Subcutaneous abdominal adipose tissue (tissue), 5 donors: ENCODE data around the gene DOLPP1.
A peak's percentile ranks its signal among the peaks of the same experiment; 100 is the strongest.

Source experiments
- H3K27ac ChIP-seq: one replicate; pipeline ENCODE4 v1.7.0; 2013; ENCODE audit warnings: low read depth, mild to moderate bottlenecking, inconsistent platforms, low read length, moderate library complexity
- H3K27me3 ChIP-seq, 5 donors: one replicate each; pipeline ENCODE4 v1.7.0; 2013; ENCODE audit warnings: low read length in 5 of 5, inconsistent platforms in 1 of 5; ENCODE audit not compliant: control insufficient read depth in 5 of 5, insufficient read depth in 4 of 5
- H3K36me3 ChIP-seq, 5 donors: one replicate each; pipeline ENCODE4 v1.7.0; 2013; ENCODE audit warnings: low read length in 5 of 5; ENCODE audit not compliant: control insufficient read depth in 5 of 5, insufficient read depth in 5 of 5
- H3K4me1 ChIP-seq, 5 donors: one replicate each; pipeline ENCODE4 v1.7.0; 2013; ENCODE audit warnings: low read length in 5 of 5, mild to moderate bottlenecking in 3 of 5, moderate library complexity in 1 of 5; ENCODE audit not compliant: control insufficient read depth in 5 of 5, insufficient read depth in 5 of 5
- H3K4me3 ChIP-seq, 5 donors: one replicate each; pipeline ENCODE4 v1.7.0; 2013; ENCODE audit warnings: low read length in 5 of 5, low read depth in 1 of 5
- H3K9ac ChIP-seq, 5 donors: one replicate each; pipeline ENCODE4 v1.7.0; 2013; ENCODE audit warnings: low read length in 5 of 5, mild to moderate bottlenecking in 4 of 5, moderate library complexity in 3 of 5
- H3K9me3 ChIP-seq, 5 donors: one replicate each; pipeline ENCODE4 v1.7.0; 2013; ENCODE audit warnings: low read length in 5 of 5; ENCODE audit not compliant: control insufficient read depth in 5 of 5
- donor health status: healthy.
- donor health status: healthy.
- donor health status: healthy.
- donor health status: healthy.
- donor health status: healthy.

Gene DOLPP1

DNA sequence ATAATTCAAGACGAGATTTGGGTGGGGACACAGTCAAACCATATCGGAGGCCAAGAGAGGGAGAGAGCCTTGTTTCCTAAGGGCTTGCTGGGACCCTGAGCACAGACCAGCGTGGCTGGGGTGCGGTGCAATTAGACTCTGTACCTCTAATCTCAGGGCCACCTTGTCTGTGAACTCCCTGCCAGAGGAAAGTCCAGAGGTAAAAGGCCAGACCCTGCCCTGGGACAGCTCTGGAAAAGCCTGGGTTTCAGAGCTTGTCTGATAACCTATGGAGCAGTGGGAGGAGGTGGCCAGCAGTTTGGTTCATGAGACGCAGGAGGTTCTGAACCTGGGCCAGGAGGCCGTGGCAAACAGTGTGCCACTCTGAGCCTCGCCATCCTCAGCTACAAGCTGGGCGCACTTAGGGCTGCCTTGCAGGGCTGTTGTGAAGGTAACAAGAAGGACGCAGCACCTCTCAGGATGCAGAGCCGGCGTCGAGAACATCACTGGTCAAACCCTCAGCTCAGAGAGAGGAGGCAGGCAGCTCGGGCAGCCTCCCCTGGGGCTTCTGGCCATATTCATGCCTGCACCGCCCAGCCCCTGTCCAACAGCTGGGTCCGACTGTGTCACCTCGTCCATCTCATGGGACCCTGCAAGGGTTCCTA, 4.8 kb upstream of the DOLPP1 start:
- H3K4me1 ChIP-seq, result peaks cover 3 to 9% (median 7%) of the 10 kb centered on the region in 5 donors

DNA sequence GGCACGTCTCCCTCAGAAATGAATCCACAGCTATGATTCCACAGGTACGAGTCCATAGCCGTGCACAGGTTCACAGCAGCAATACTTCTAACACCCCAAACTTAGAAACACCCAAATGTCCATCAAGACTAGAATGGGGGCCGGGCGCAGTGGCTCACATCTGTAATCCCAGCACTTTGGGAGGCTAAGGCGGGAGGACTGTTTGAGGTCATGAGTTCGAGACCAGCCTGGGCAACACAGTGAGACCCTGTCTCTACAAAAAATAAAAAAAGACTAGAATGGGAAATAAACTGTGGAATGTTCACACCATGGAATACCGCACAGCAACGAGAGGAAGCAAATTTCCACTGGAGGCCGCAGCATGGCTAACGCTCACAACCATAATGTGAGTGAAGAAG, 4.3 kb upstream of the DOLPP1 start:
- no peaks in the 10 kb centered on the region for H3K9me3 ChIP-seq
- peaks cover 3 to 13% (median 11%) of the 10 kb centered on the region in 5 donors for H3K4me1 ChIP-seq
- no peak overlapping the region for H3K27ac ChIP-seq
- H3K27me3 ChIP-seq, result no peaks in the 10 kb centered on the region
- H3K4me3 ChIP-seq, result no peak overlapping the region
- H3K9ac ChIP-seq, result no peak overlapping the region
- peaks cover 0 to 4% (median 2%) of the 10 kb centered on the region in 5 donors for H3K36me3 ChIP-seq

More for the DNA sequence above, 4.8 kb upstream of the DOLPP1 start:
- H3K4me3 ChIP-seq, result no peak overlapping the region
- H3K36me3 ChIP-seq, result peaks cover 0 to 8% (median 6%) of the 10 kb centered on the region in 5 donors
- H3K9ac ChIP-seq, result no peak overlapping the region
- no peak overlapping the region for H3K27ac ChIP-seq
- no peaks in the 10 kb centered on the region for H3K27me3 ChIP-seq
- H3K9me3 ChIP-seq, result no peaks in the 10 kb centered on the region

DNA sequence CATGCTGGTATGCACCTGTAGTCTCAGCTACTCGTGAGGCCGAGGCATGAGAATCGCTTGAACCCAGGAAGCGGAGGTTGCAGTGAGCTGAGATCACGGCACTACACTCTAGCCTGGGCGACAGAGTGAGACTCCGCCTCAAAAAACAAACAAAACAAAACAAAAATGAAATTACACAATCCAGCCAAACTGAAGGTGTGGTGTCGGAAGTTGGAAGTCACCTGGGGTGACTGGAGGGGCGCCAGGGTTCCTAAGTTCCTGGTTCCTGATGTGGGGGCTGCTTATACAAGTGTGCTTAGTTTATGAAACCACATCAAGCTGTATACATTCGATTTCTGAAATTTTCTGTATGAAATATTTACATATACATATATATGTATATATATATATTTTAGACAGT, 3.7 kb upstream of the DOLPP1 start:
- Histone ChIP-seq H3K9ac (no peak overlapping the region), H3K27ac (no peak overlapping the region), H3K27me3 (no peaks in the 10 kb centered on the region), H3K9me3 (no peaks in the 10 kb centered on the region), H3K4me1 (peaks cover 5 to 19% (median 17%) of the 10 kb centered on the region in 5 donors), H3K4me3 (no peak overlapping the region), H3K36me3 (no peaks in the 10 kb centered on the region)

DNA sequence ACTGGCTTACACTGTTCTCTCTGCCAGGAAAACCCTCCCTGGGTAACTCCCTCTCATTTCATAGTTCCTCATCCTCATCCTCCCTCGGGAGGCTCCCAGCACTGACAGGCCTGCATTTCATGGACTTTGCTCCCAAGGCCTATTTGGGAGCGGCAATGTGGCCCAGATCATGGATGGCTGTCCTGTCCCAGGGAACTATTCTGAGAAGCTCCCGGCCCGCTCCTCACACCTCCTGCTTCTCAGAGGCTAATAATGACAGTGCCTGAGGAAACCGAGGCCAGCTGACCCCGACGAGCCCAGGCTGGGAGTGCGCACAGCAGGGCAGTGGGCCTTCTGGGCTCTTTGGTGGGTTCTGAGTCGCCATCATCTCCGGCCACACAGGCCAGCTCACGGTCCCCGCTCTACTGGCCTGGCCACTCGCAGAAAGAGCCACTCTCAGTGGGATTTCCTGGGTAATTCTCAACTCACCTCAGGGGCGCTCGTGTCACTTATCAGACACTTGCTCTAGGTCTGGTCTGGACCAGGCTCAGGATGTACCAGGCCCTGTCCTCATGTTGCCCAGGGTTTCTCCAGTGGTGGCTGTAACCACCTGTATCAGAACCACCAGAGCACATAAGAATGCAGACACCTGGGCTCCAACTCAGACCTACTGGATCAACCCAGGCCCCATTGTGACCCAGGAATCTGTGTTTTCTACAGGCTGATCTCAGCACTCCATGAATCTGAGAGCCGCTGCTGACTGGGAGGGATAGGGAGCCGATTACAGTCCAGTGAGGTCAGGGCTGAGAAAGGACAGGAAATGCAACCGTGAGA, 2.0 kb upstream of the DOLPP1 start:
- Histone ChIP-seq H3K4me1 (peaks cover 5 to 22% (median 19%) of the 10 kb centered on the region in 5 donors), H3K9me3 (no peaks in the 10 kb centered on the region), H3K36me3 (peaks cover 0 to under 1% (median 0%) of the 10 kb centered on the region in 5 donors), H3K27ac (no peak overlapping the region), H3K9ac (no peak overlapping the region), H3K4me3 (no peak overlapping the region), H3K27me3 (no peaks in the 10 kb centered on the region)

DNA sequence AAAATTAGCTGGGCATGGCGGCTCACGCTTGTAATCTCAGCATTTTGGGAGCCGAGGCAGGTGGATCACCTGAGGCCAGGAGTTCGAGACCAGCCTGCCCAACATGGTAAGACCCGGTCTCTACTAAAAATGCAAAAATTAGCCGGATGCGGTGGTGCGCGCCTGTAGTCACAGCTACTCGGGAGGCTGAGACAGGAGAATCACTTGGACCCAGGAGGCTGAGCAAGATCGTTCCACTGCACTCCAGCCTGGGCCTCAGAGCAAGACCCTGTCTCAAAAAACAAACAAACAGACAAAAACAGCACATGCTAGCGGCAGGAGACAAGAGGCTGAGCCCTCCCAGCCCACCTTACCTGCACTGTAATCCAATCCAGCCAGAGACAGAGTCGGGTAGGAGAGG, 1.1 kb upstream of the DOLPP1 start:
- peak overlapping the region in 1 of 5 donors; percentile 45 for H3K9ac ChIP-seq

DNA sequence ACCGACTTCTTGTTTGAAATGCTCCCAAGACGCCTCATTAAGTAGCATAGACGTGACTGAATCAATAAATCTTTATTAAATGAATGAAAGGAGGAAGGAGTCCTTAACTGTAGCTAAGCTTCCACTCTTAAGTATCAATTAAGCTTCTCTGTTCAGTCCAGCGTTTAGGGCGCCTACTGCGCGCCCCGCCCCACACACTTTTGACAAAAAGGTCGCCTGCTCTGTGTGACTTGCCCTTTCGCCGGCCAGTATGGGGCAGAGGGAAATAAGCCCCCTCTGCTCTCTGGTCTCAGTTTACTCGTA, 662 bp upstream of the DOLPP1 start:
- H3K9me3 ChIP-seq, result no peaks in the 10 kb centered on the region
- H3K27me3 ChIP-seq, result no peaks in the 10 kb centered on the region
- H3K36me3 ChIP-seq, result peaks cover 0 to 10% (median 6%) of the 10 kb centered on the region in 5 donors
- peak overlapping the region; percentile 4 to 71 (median 45) for H3K9ac ChIP-seq
- peak overlapping the region; percentile 72 to 86 (median 79) for H3K4me3 ChIP-seq
- no peak overlapping the region for H3K27ac ChIP-seq
- H3K4me1 ChIP-seq, result peaks cover 5 to 22% (median 19%) of the 10 kb centered on the region in 5 donors

More for the DNA sequence above, 1.1 kb upstream of the DOLPP1 start:
- Histone ChIP-seq H3K4me3 (peak overlapping the region in 4 of 5 donors; percentile 72 to 86 (median 80)), H3K9me3 (no peaks in the 10 kb centered on the region), H3K27me3 (no peaks in the 10 kb centered on the region), H3K27ac (no peak overlapping the region), H3K36me3 (peaks cover 0 to 6% (median 1%) of the 10 kb centered on the region in 5 donors), H3K4me1 (peaks cover 5 to 22% (median 19%) of the 10 kb centered on the region in 5 donors)

GRCh38 chr9:129081388-129081904, 535 bp downstream of the DOLPP1 start:
- peak overlapping the region in 4 of 5 donors; percentile 77 to 85 (median 82) for H3K9ac ChIP-seq
- peaks cover 0 to 22% (median 17%) of the 10 kb centered on the region in 5 donors for H3K36me3 ChIP-seq
- H3K9me3 ChIP-seq, result no peaks in the 10 kb centered on the region
- peaks cover 5 to 22% (median 19%) of the 10 kb centered on the region in 5 donors for H3K4me1 ChIP-seq
- H3K27ac ChIP-seq, result peak overlapping the region; percentile 72
- peak overlapping the region; percentile 72 to 92 (median 82) for H3K4me3 ChIP-seq
- no peaks in the 10 kb centered on the region for H3K27me3 ChIP-seq

GRCh38 chr9:129084087-129084486, 3.2 kb downstream of the DOLPP1 start:
- peaks cover 5 to 22% (median 19%) of the 10 kb centered on the region in 5 donors for H3K4me1 ChIP-seq
- H3K27ac ChIP-seq, result no peak overlapping the region
- H3K36me3 ChIP-seq, result peaks cover 0 to 40% (median 33%) of the 10 kb centered on the region in 5 donors
- no peaks in the 10 kb centered on the region for H3K27me3 ChIP-seq
- no peak overlapping the region for H3K4me3 ChIP-seq
- no peaks in the 10 kb centered on the region for H3K9me3 ChIP-seq
- H3K9ac ChIP-seq, result no peak overlapping the region

DNA sequence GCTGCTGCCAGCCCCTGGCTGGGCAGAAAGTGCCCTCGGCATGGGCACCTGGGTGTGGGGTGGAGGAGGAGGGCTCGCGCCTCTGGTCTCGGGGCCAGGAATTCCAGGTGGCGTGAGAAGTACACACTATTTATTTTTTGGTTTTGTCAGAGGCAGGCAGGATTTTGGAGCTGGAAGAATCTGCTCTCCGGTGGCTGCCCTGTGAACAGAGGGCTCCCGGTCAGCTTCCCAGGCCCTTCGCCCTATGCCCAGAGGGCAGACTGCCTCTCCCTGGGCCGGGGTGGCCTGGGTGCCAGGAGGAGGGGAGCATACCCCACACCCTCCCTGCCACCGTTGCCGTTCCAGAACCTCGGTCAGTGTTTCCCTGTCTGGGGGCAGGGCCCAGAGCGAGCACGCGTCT, 8.3 kb downstream of the DOLPP1 start:
- no peaks in the 10 kb centered on the region for H3K27me3 ChIP-seq
- no peak overlapping the region for H3K27ac ChIP-seq
- H3K4me1 ChIP-seq, result no peaks in the 10 kb centered on the region
- H3K9me3 ChIP-seq, result no peaks in the 10 kb centered on the region
- H3K36me3 ChIP-seq, result peaks cover 0 to 51% (median 47%) of the 10 kb centered on the region in 5 donors
- H3K4me3 ChIP-seq, result no peak overlapping the region
- H3K9ac ChIP-seq, result no peak overlapping the region
